PFSK-1 (cell line): ENCODE results near the gene HNRNPA3.

Source experiments
- FOXP2 ChIP-seq: optimal IDR thresholded peaks from 2 replicates; pipeline ENCODE3; 2011; ENCODE audit warnings: borderline replicate concordance, control low read depth, inconsistent platforms; ENCODE audit not compliant: insufficient read depth; ENCODE audit errors: extremely low read length, extremely low read depth
- POLR2AphosphoS5 ChIP-seq: IDR thresholded peaks from 2 replicates; pipeline ENCODE4 v1.6.1; 2012; ENCODE audit warnings: low read depth, mild to moderate bottlenecking, control low read depth, low read length, moderate library complexity
- REST ChIP-seq, 2 experiments: IDR thresholded peaks; 2 replicates each; pipeline versions ENCODE4 v1.6.1 to v1.8.0; 2011 to 2012; ENCODE audit warnings: low read depth in 2 of 2, low read length in 2 of 2, control low read depth in 1 of 2, inconsistent platforms in 1 of 2, mild to moderate bottlenecking in 1 of 2, moderate library complexity in 1 of 2; ENCODE audit not compliant: insufficient read depth in 1 of 2
- SIN3A ChIP-seq: IDR thresholded peaks from 2 replicates; pipeline ENCODE4 v1.6.1; 2012; ENCODE audit warnings: mild to moderate bottlenecking, low read length, moderate library complexity, borderline replicate concordance; ENCODE audit not compliant: insufficient read depth
- TAF1 ChIP-seq: IDR thresholded peaks from 2 replicates; pipeline ENCODE4 v1.6.1; 2012; ENCODE audit warnings: low read length, control low read depth, borderline replicate concordance; ENCODE audit not compliant: insufficient read depth

The HNRNPA3 gene

GRCh38 chr2:177229442-177230242 is 17.0 kb downstream of the HNRNPA3 start:
- TF ChIP-seq FOXP2 (no peak), REST (IDR thresholded peaks at IDR 0.05; ENCODE audit: insufficient read depth in 1 of 2, low read depth in 2 of 2, low read length in 2 of 2) (no peak), SIN3A (no peak), POLR2AphosphoS5 (no peak), TAF1 (no peak)

GRCh38 chr2:177231270-177231669 is 18.7 kb downstream of the HNRNPA3 start:
- TF ChIP-seq REST (IDR thresholded peaks at IDR 0.05; ENCODE audit: insufficient read depth in 1 of 2, low read depth in 2 of 2, low read length in 2 of 2): no peak
- TF ChIP-seq POLR2AphosphoS5: no peak
- TF ChIP-seq FOXP2: no peak
- no peak for TF ChIP-seq TAF1
- no peak for TF ChIP-seq SIN3A

- TF ChIP-seq SIN3A: no peak
- no peak for TF ChIP-seq REST (IDR thresholded peaks at IDR 0.05; ENCODE audit: insufficient read depth in 1 of 2, low read depth in 2 of 2, low read length in 2 of 2)
- no peak for TF ChIP-seq FOXP2
- no peak for TF ChIP-seq TAF1
- TF ChIP-seq POLR2AphosphoS5: no peak
These were observed 19.6 kb downstream of the HNRNPA3 start for GRCh38 chr2:177232098-177232704.

- TF ChIP-seq SIN3A (no peak), TAF1 (no peak), POLR2AphosphoS5 (no peak), REST (IDR thresholded peaks at IDR 0.05; ENCODE audit: insufficient read depth in 1 of 2, low read depth in 2 of 2, low read length in 2 of 2) (no peak), FOXP2 (no peak)
These were observed 21.7 kb downstream of the HNRNPA3 start for GRCh38 chr2:177234267-177234666.
